WTC11 (cell line): ENCODE results near the gene LHX3. TPM values are rescaled to one million over a fixed set of nuclear protein-coding genes. Genes with fewer than 3 reads are reported as not detected.

ENCODE experiments used
- ATAC-seq: fragments of 200-7000 bp; cut with Tn5 transposase; 2 replicates; pipeline ENCODE4 v1.10.0; 2021; ENCODE audit warnings: mild to moderate bottlenecking, moderate library complexity
- CTCF ChIA-PET: fragments of 300-600 bp; sonication (Branson Sonifier 250); formaldehyde crosslinking; loops from one replicate; lab custom pipeline; 2021; ENCODE audit warnings: antibody characterized with exemption; lab: Charles Lee
- POLR2A ChIA-PET: fragments of 350-600 bp; sonication (Branson Sonifier 250); formaldehyde crosslinking; loops from one replicate; lab custom pipeline; 2021; ENCODE audit warnings: antibody characterized with exemption; lab: Charles Lee
- DNase-seq: peaks from one replicate; pipeline ENCODE4 v3.0.0; 2021; ENCODE audit warnings: low spot score
- H3K27ac Mint-ChIP-seq: 2 replicates; pipeline ENCODE4 v1.8.0; 2021; ENCODE audit warnings: mixed read lengths
- H3K27me3 Mint-ChIP-seq: 2 replicates; pipeline ENCODE4 v1.8.0; 2021; ENCODE audit warnings: low read depth, mild to moderate bottlenecking, moderate library complexity, mixed read lengths
- H3K36me3 Mint-ChIP-seq: 2 replicates; pipeline ENCODE4 v1.8.0; 2021; ENCODE audit warnings: mixed read lengths
- H3K4me1 Mint-ChIP-seq: 2 replicates; pipeline ENCODE4 v1.8.0; 2022; ENCODE audit warnings: mixed read lengths
- H3K4me3 Mint-ChIP-seq: 2 replicates; pipeline ENCODE4 v1.8.0; 2021; ENCODE audit warnings: mild to moderate bottlenecking, moderate library complexity, mixed read lengths
- H3K9me3 Mint-ChIP-seq: 2 replicates; pipeline ENCODE4 v1.8.0; 2021; ENCODE audit warnings: mixed read lengths
- ARID4B ChIP-seq: sonication (generic); formaldehyde crosslinking; IDR thresholded peaks from 2 replicates; pipeline ENCODE4 v1.8.0; 2023; ENCODE audit warnings: missing genetic modification reagents, mild to moderate bottlenecking, borderline replicate concordance
- E2F5 ChIP-seq: sonication (generic); formaldehyde crosslinking; IDR thresholded peaks from 2 replicates; pipeline ENCODE4 v1.8.1; 2022; ENCODE audit warnings: mild to moderate bottlenecking, moderate library complexity, missing genetic modification reagents
- ERG ChIP-seq: fragments of 250-450 bp; sonication (Bioruptor Pico); IDR thresholded peaks from 2 replicates; pipeline ENCODE4 v1.8.0; 2021; ENCODE audit warnings: mild to moderate bottlenecking
- GRHL2 ChIP-seq: fragments of 250-450 bp; sonication (Bioruptor Pico); IDR thresholded peaks from 2 replicates; pipeline ENCODE4 v1.8.0; 2022; ENCODE audit warnings: mild to moderate bottlenecking, moderate library complexity; ENCODE audit not compliant: insufficient replicate concordance, severe bottlenecking
- HMGA2 ChIP-seq: fragments of 250-450 bp; sonication (Bioruptor Pico); IDR thresholded peaks from 2 replicates; pipeline ENCODE4 v1.4.0; 2021; ENCODE audit warnings: mild to moderate bottlenecking, moderate library complexity
- KAT7 ChIP-seq: sonication (generic); formaldehyde crosslinking; IDR thresholded peaks from 2 replicates; pipeline ENCODE4 v1.8.1; 2023; ENCODE audit warnings: missing genetic modification reagents, mild to moderate bottlenecking, borderline replicate concordance
- NFYB ChIP-seq: sonication (generic); formaldehyde crosslinking; conservative IDR thresholded peaks from 2 replicates; pipeline ENCODE4 v1.8.0; 2022; ENCODE audit warnings: low read depth, missing genetic modification reagents
- NR2C2 ChIP-seq: sonication (generic); formaldehyde crosslinking; IDR thresholded peaks from 2 replicates; pipeline ENCODE4 v1.8.0; 2022; ENCODE audit warnings: mild to moderate bottlenecking, missing genetic modification reagents
- RELA ChIP-seq: sonication (generic); formaldehyde crosslinking; IDR thresholded peaks from 2 replicates; pipeline ENCODE4 v1.8.1; 2022; ENCODE audit warnings: missing genetic modification reagents, mild to moderate bottlenecking, borderline replicate concordance
- SOX15 ChIP-seq: fragments of 250-450 bp; sonication (Bioruptor Pico); IDR thresholded peaks from 2 replicates; pipeline ENCODE4 v1.9.0; 2021; ENCODE audit warnings: mild to moderate bottlenecking
- SP1 ChIP-seq: sonication (generic); formaldehyde crosslinking; conservative IDR thresholded peaks from 2 replicates; pipeline ENCODE4 v1.8.1; 2022; ENCODE audit warnings: missing genetic modification reagents
- ZNF121 ChIP-seq: sonication (generic); formaldehyde crosslinking; IDR thresholded peaks from 2 replicates; pipeline ENCODE4 v1.8.0; 2023; ENCODE audit warnings: missing genetic modification reagents
- ZNF138 ChIP-seq: sonication (generic); formaldehyde crosslinking; conservative IDR thresholded peaks from 2 replicates; pipeline ENCODE4 v1.8.1; 2022; ENCODE audit warnings: mild to moderate bottlenecking, moderate library complexity, missing genetic modification reagents
- ZNF232 ChIP-seq: sonication (generic); formaldehyde crosslinking; IDR thresholded peaks from 2 replicates; pipeline ENCODE4 v1.8.0; 2022; ENCODE audit warnings: mild to moderate bottlenecking, missing genetic modification reagents
- ZNF416 ChIP-seq: fragments of 250-450 bp; sonication (Bioruptor Pico); IDR thresholded peaks from 2 replicates; pipeline ENCODE4 v1.9.0; 2021; ENCODE audit warnings: mild to moderate bottlenecking, inconsistent platforms
- ZNF423 ChIP-seq: fragments of 250-450 bp; sonication (Bioruptor Pico); IDR thresholded peaks from 2 replicates; pipeline ENCODE4 v2.1.2; 2022; ENCODE audit warnings: mild to moderate bottlenecking, moderate library complexity
- total RNA-seq: library from RNA; stranded (reverse); gene quantifications from 3 replicates; pipeline ENCODE4 v1.2.3, GENCODE V29; 2021
- TF ChIP-seq, protein P1 (sequence below): sonication (generic); formaldehyde crosslinking; IDR thresholded peaks from 2 replicates; pipeline ENCODE4 v1.8.1; 2023; ENCODE audit warnings: mild to moderate bottlenecking, missing genetic modification reagents, moderate library complexity
- TF ChIP-seq, protein P2 (sequence below): sonication (generic); formaldehyde crosslinking; IDR thresholded peaks from 2 replicates; pipeline ENCODE4 v1.8.0; 2022; ENCODE audit warnings: mild to moderate bottlenecking, missing genetic modification reagents
- TF ChIP-seq, protein P3 (sequence below): sonication (generic); formaldehyde crosslinking; conservative IDR thresholded peaks from 2 replicates; pipeline ENCODE4 v1.8.1; 2022; ENCODE audit warnings: mild to moderate bottlenecking, missing genetic modification reagents
- TF ChIP-seq, protein P4 (sequence below): fragments of 250-450 bp; sonication (Bioruptor Pico); conservative IDR thresholded peaks from 2 replicates; pipeline ENCODE4 v1.9.0; 2021; ENCODE audit warnings: mild to moderate bottlenecking
- TF ChIP-seq, protein P5 (sequence below): sonication (generic); formaldehyde crosslinking; IDR thresholded peaks from 2 replicates; pipeline ENCODE4 v1.8.1; 2022; ENCODE audit warnings: missing genetic modification reagents, borderline replicate concordance

Gene LHX3
- total RNA-seq, 1 experiment from 2014 or later, result not detected

GRCh38 chr9:136198605-136199083, 6.3 kb downstream of the LHX3 start (continued):
- TF ChIP-seq E2F5 (CRISPR knock-in tag) (no peak), NFYB (CRISPR knock-in tag) (0 out of 2 replicates have a peak, but pooled peaks have one; percentile 17), HMGA2 (CRISPR knock-in tag) (no peak), ERG (CRISPR knock-in tag) (no peak), KAT7 (CRISPR knock-in tag) (no peak), ZNF138 (no peak), ZNF416 (CRISPR knock-in tag) (no peak), SOX15 (no peak), SP1 (no peak)
- TF ChIP-seq, protein P1, sequence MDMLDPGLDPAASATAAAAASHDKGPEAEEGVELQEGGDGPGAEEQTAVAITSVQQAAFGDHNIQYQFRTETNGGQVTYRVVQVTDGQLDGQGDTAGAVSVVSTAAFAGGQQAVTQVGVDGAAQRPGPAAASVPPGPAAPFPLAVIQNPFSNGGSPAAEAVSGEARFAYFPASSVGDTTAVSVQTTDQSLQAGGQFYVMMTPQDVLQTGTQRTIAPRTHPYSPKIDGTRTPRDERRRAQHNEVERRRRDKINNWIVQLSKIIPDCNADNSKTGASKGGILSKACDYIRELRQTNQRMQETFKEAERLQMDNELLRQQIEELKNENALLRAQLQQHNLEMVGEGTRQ (CRISPR knock-in tag), result peak; percentile 39; the same call in 1 of the 2 replicates
- TF ChIP-seq, protein P2, sequence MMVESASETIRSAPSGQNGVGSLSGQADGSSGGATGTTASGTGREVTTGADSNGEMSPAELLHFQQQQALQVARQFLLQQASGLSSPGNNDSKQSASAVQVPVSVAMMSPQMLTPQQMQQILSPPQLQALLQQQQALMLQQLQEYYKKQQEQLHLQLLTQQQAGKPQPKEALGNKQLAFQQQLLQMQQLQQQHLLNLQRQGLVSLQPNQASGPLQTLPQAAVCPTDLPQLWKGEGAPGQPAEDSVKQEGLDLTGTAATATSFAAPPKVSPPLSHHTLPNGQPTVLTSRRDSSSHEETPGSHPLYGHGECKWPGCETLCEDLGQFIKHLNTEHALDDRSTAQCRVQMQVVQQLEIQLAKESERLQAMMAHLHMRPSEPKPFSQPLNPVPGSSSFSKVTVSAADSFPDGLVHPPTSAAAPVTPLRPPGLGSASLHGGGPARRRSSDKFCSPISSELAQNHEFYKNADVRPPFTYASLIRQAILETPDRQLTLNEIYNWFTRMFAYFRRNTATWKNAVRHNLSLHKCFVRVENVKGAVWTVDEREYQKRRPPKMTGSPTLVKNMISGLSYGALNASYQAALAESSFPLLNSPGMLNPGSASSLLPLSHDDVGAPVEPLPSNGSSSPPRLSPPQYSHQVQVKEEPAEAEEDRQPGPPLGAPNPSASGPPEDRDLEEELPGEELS (CRISPR knock-in tag), result no peak
- TF ChIP-seq, protein P3, sequence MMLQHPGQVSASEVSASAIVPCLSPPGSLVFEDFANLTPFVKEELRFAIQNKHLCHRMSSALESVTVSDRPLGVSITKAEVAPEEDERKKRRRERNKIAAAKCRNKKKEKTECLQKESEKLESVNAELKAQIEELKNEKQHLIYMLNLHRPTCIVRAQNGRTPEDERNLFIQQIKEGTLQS, result no peak
- TF ChIP-seq, protein P4, sequence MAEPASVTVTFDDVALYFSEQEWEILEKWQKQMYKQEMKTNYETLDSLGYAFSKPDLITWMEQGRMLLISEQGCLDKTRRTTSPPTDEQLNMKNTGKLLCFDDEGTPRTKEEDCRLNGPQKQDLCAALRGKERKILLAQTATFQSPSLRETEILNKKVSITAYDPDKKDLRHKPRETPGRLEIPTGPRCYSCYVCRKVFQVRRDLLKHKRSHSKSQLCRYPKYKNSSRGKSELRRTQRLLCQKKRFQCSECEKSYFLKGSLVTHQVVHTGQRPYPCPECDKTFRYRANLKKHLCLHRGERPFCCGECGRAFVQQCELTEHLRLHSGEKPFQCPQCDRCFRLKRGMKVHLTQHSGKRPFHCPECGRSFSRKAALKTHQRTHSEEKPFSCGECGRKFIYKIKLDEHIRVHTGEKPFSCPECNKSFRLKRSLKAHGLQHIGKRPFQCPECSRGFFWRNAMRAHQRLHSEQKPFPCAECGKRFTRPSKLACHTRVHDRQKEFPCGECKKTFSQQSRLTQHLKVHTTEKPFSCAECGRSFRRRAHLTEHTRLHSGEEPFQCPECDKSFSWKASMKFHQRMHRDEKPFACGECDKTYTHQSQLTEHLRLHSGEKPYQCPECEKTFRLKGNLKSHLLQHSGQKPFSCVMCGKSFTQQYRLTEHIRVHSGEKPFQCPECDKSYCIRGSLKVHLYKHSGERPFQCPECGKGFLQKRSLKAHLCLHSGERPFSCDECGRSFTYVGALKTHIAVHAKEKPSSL (CRISPR knock-in tag), result no peak
- TF ChIP-seq, all 79 proteins: peak for 8

DNA sequence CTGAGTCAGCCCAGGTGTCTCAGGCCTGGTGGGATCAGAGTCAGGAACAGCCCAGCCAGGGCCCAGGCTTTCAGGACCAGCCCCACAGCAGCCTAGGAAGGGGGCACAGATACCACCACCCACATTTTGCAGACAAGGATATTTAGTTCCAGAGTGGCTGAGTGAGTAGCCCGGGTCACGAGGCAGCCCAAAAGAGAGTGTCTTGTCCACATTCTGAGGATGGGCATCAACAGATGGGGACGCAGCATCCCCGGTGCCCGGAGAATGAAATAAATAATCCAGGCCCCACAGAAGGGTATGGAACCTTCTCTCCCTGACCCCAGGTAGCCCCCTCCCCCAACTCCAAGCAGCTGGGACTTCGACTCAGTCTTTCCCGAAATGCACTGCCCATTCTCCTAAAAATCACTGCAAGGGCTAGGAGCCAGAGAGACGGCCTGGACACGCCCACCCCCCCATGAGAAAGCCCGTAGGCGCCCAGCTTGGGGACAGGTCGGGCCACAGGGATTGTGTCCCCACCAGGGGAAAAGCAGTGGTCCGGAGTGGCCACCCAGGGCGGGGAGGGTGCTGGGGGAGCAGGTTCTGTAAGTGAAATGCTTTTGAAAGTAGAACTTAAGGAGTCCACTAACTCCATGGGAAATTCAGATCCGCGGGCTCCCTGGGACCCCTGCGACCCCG, 6.9 kb downstream of the LHX3 start:
- ChIA-PET POLR2A (no interaction called here), CTCF (interaction anchor here (0.6 to 2.4 kb wide), 5 partner anchors 10 to 65 kb away, joined by 3 to 13 read pairs (median 4); no protein-coding TSS in a partner anchor)
- Mint-ChIP-seq H3K36me3 (no peaks in the 10 kb centered on the region), H3K27ac (no peak overlapping the region), H3K4me1 (peaks cover 22% of the 10 kb centered on the region), H3K9me3 (no peaks in the 10 kb centered on the region), H3K4me3 (peak overlapping the region; percentile 30; the same call in 1 of the 2 replicates), H3K27me3 (peaks cover 95% of the 10 kb centered on the region)
- no peak for DNase-seq
- ATAC-seq, result no peak
- TF ChIP-seq ZNF121 (CRISPR knock-in tag), result no peak
- no peak for TF ChIP-seq RELA (CRISPR knock-in tag)
- TF ChIP-seq GRHL2, result no peak
- no peak for TF ChIP-seq KAT7 (CRISPR knock-in tag)
- no peak for TF ChIP-seq ZNF423 (CRISPR knock-in tag)
- no peak for TF ChIP-seq ARID4B (CRISPR knock-in tag)
- TF ChIP-seq ZNF232 (CRISPR knock-in tag), result no peak
- TF ChIP-seq, protein P5, sequence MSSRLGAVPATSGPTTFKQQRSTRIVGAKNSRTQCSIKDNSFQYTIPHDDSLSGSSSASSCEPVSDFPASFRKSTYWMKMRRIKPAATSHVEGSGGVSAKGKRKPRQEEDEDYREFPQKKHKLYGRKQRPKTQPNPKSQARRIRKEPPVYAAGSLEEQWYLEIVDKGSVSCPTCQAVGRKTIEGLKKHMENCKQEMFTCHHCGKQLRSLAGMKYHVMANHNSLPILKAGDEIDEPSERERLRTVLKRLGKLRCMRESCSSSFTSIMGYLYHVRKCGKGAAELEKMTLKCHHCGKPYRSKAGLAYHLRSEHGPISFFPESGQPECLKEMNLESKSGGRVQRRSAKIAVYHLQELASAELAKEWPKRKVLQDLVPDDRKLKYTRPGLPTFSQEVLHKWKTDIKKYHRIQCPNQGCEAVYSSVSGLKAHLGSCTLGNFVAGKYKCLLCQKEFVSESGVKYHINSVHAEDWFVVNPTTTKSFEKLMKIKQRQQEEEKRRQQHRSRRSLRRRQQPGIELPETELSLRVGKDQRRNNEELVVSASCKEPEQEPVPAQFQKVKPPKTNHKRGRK (CRISPR knock-in tag), result no peak
- TF ChIP-seq NR2C2 (CRISPR knock-in tag), result no peak
- no peak for TF ChIP-seq ZNF138
